HepG2 (cell line): ENCODE measurements around the gene RBCK1. TPM values are rescaled to one million over a fixed set of nuclear protein-coding genes. Genes with fewer than 3 reads are reported as not detected.

ENCODE experiments used
- ATF7-NPFF ChIP-seq: sonication (generic); formaldehyde crosslinking; IDR thresholded peaks from 2 replicates; pipeline ENCODE4 v1.8.1; 2023; ENCODE audit warnings: mild to moderate bottlenecking, low read depth, missing genetic modification reagents, moderate library complexity
- CENPT ChIP-seq: sonication (generic); formaldehyde crosslinking; IDR thresholded peaks from 2 replicates; pipeline ENCODE4 v1.8.0; 2022; ENCODE audit warnings: low read depth, mild to moderate bottlenecking, moderate library complexity, missing genetic modification reagents
- DBP ChIP-seq: sonication (generic); formaldehyde crosslinking; IDR thresholded peaks from 2 replicates; pipeline ENCODE4 v1.4.0; 2020; ENCODE audit warnings: missing genetic modification reagents; ENCODE audit errors: not compliant biosample characterization
- DNMT3B ChIP-seq: conservative IDR thresholded peaks from 2 replicates; pipeline ENCODE4 v1.6.1; 2016; ENCODE audit warnings: missing biosample characterization, control low read depth
- FOXJ3 ChIP-seq: sonication (generic); formaldehyde crosslinking; IDR thresholded peaks from 2 replicates; pipeline ENCODE4 v1.4.0; 2020; ENCODE audit warnings: missing genetic modification reagents, mild to moderate bottlenecking, borderline replicate concordance
- HOXA9 ChIP-seq: sonication (generic); formaldehyde crosslinking; IDR thresholded peaks from 2 replicates; pipeline ENCODE4 v1.8.1; 2022; ENCODE audit warnings: missing genetic modification reagents, mild to moderate bottlenecking, moderate library complexity, borderline replicate concordance
- MTF1 ChIP-seq: sonication (generic); formaldehyde crosslinking; IDR thresholded peaks from 2 replicates; pipeline ENCODE4 v1.5.0; 2020; ENCODE audit warnings: missing genetic modification reagents
- NFATC3 ChIP-seq: sonication (generic); formaldehyde crosslinking; IDR thresholded peaks from 2 replicates; pipeline ENCODE4 v1.5.1; 2020; ENCODE audit warnings: mild to moderate bottlenecking, missing genetic modification reagents
- NFIB ChIP-seq: sonication (generic); formaldehyde crosslinking; IDR thresholded peaks from 2 replicates; pipeline ENCODE4 v1.9.0; 2021; ENCODE audit warnings: missing genetic modification reagents, mild to moderate bottlenecking, borderline replicate concordance
- SRF ChIP-seq: IDR thresholded peaks from 2 replicates; pipeline ENCODE4 v1.6.1; 2011; ENCODE audit warnings: mild to moderate bottlenecking, low read depth, low read length, moderate library complexity
- ZBTB20 ChIP-seq: sonication (generic); formaldehyde crosslinking; IDR thresholded peaks from 2 replicates; pipeline ENCODE4 v1.8.1; 2023; ENCODE audit warnings: missing genetic modification reagents, low read depth, mild to moderate bottlenecking, borderline replicate concordance
- ZBTB33 ChIP-seq: sonication (generic); formaldehyde crosslinking; IDR thresholded peaks from 2 replicates; pipeline ENCODE4 v1.4.0; 2020; ENCODE audit warnings: missing genetic modification reagents
- ZNF121 ChIP-seq: sonication (generic); formaldehyde crosslinking; IDR thresholded peaks from 2 replicates; pipeline ENCODE4 v1.5.0; 2020; ENCODE audit warnings: mild to moderate bottlenecking, missing genetic modification reagents
- ZNF207 ChIP-seq: fragments of 450-650 bp; IDR thresholded peaks from 2 replicates; pipeline ENCODE4 v1.6.1; 2016; ENCODE audit warnings: antibody characterized with exemption, borderline replicate concordance
- ZNF264 ChIP-seq: sonication (generic); formaldehyde crosslinking; IDR thresholded peaks from 2 replicates; pipeline ENCODE4 v1.4.0; 2020; ENCODE audit warnings: missing genetic modification reagents
- ZNF296 ChIP-seq: sonication (generic); formaldehyde crosslinking; conservative IDR thresholded peaks from 2 replicates; pipeline ENCODE4 v1.5.0; 2020; ENCODE audit warnings: mild to moderate bottlenecking, missing genetic modification reagents
- ZNF383 ChIP-seq: sonication (generic); formaldehyde crosslinking; IDR thresholded peaks from 2 replicates; pipeline ENCODE4 v1.4.0; 2020; ENCODE audit warnings: missing genetic modification reagents, mild to moderate bottlenecking, borderline replicate concordance
- ZNF451 ChIP-seq: sonication (generic); formaldehyde crosslinking; IDR thresholded peaks from 2 replicates; pipeline ENCODE4 v1.5.0; 2020; ENCODE audit warnings: mild to moderate bottlenecking, missing genetic modification reagents
- ZNF607 ChIP-seq: sonication (generic); formaldehyde crosslinking; IDR thresholded peaks from 2 replicates; pipeline ENCODE4 v1.5.1; 2020; ENCODE audit warnings: missing genetic modification reagents, mild to moderate bottlenecking, borderline replicate concordance
- ZNF646 ChIP-seq: sonication (generic); formaldehyde crosslinking; IDR thresholded peaks from 2 replicates; pipeline ENCODE4 v1.9.0; 2021; ENCODE audit warnings: mild to moderate bottlenecking, missing genetic modification reagents
- polyA plus RNA-seq, 8 experiments: library from polyadenylated mRNA; depleted of rRNA in 3 of 8; stranded (reverse) in 7 of 8; unstranded in 1 of 8; fragments of >200 nt; fragmentation: Illumina TruSeq in 4 of 8; extraction: Trizol in 4 of 8; gene quantifications; 2 replicates each; pipeline versions ENCODE4 v1.2.1 to v1.2.3, GENCODE V29; 2011 to 2016; ENCODE audit warnings: low read depth in 4 of 8, missing spikeins in 1 of 8, mixed read lengths in 1 of 8; ENCODE audit not compliant: insufficient read depth in 1 of 8
- total RNA-seq, 5 experiments: library from RNA; depleted of rRNA; stranded (reverse); fragments of >200 nt; fragmentation: Illumina TruSeq; extraction: Trizol; gene quantifications; 2 replicates each; pipeline ENCODE4 v1.2.3, GENCODE V29; 2016; ENCODE audit warnings: low read depth in 1 of 5

Gene RBCK1
- total and polyA plus RNA-seq, 2 of the 13 experiments (the other 11 are each of a cell fraction or from before 2014, with no cell fraction given), result 149 to 215 TPM

- TF ChIP-seq ZNF383 (CRISPR knock-in tag) (no peak; the same call in 1 of the 2 replicates), ZBTB33 (CRISPR knock-in tag) (peak; percentile 86), ATF7-NPFF (CRISPR knock-in tag) (peak; percentile 39; the same call in 1 of the 2 replicates), NFATC3 (CRISPR knock-in tag) (no peak), ZNF607 (peak; percentile 79; the same call in 1 of the 2 replicates), HOXA9 (CRISPR knock-in tag) (no peak), ZBTB20 (CRISPR knock-in tag) (no peak), ZNF207 (no peak), ZNF121 (CRISPR knock-in tag) (0 out of 2 replicates have a peak, but pooled peaks have one; percentile 61), ZNF451 (CRISPR knock-in tag) (peak; percentile 62; the same call in 1 of the 2 replicates), ZNF264 (CRISPR knock-in tag) (no peak), ZNF646 (no peak), SRF (no peak), ZNF296 (CRISPR knock-in tag) (no peak), DNMT3B (CRISPR knock-in tag) (0 out of 2 replicates have a peak, but pooled peaks have one; percentile 16), DBP (CRISPR knock-in tag) (no peak), CENPT (CRISPR knock-in tag) (peak; percentile 72; the same call in 1 of the 2 replicates), MTF1 (CRISPR knock-in tag) (no peak), FOXJ3 (CRISPR knock-in tag) (no peak), NFIB (no peak)
These were observed 23.2 kb downstream of the RBCK1 start (continued) for GRCh38 chr20:431012-431904.
